ENCODE results near the gene ABTB1.

ABTB1 gene

GRCh38 chr3:127686512-127686894 is 13.8 kb downstream of the ABTB1 start:
- no peak for DNase-seq (ENCODE audit: low read depth in 2 of 2)

GRCh38 chr3:127687228-127687737 is 14.5 kb downstream of the ABTB1 start:
- DNase-seq (ENCODE audit: low read depth in 2 of 2) = no peak

- DNase-seq (ENCODE audit: low read depth in 2 of 2) = no peak
Measured at GRCh38 chr3:127688022-127688415, 15.3 kb downstream of the ABTB1 start.

GRCh38 chr3:127688416-127689265 is 15.9 kb downstream of the ABTB1 start:
- no peak for DNase-seq (ENCODE audit: low read depth in 2 of 2)

DNA sequence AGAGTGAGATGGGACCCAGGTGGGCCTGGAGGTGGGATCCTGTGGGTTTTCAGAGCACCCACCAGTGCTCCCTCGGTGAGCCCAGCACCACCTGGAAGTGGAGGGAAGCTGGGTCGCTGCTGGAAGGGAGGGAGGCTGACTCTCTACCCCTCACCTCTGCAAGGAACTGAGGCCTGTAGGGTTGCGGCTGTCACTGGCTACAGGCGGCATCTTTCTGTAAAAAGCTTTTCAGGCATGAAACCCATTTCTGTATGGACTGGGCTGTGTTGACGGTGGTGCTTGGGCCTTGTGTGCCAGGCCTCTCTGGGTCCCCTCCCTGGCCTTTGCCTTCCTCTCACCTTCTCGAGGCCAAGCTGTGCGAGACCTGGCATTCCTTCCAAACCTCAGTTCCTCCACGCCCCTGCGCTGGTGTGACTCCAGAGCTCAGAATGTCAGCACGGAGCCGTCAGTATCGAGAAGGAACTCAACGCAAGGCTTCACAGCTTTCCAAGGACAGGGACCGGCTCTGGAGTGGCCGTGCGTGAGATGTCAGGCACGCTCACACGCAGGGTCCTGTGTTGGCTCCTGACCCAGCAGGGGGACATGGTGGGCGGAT is 16.6 kb downstream of the ABTB1 start:
- no peak for DNase-seq (ENCODE audit: low read depth in 2 of 2)

DNA sequence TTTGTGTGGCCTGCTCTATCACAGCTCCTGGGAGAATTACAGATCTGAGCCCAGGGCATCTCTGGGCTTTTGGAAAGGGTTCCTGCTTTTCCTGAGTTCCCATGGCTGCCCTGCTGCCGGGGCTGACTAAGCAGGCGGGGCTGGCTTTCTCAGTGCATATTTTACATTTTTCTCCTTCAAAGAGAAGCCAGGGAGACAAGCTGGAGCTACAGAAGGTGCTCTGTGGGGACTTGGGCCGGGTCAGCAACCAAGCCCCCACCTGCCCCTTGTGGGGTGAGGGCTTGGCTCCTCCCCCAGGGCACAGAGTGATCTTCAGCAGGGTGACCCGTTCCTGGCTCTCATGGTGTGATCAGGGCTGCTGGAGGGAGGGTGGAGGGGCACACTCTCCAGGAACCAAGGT is 17.4 kb downstream of the ABTB1 start:
- no peak for DNase-seq (ENCODE audit: low read depth in 2 of 2)

DNA sequence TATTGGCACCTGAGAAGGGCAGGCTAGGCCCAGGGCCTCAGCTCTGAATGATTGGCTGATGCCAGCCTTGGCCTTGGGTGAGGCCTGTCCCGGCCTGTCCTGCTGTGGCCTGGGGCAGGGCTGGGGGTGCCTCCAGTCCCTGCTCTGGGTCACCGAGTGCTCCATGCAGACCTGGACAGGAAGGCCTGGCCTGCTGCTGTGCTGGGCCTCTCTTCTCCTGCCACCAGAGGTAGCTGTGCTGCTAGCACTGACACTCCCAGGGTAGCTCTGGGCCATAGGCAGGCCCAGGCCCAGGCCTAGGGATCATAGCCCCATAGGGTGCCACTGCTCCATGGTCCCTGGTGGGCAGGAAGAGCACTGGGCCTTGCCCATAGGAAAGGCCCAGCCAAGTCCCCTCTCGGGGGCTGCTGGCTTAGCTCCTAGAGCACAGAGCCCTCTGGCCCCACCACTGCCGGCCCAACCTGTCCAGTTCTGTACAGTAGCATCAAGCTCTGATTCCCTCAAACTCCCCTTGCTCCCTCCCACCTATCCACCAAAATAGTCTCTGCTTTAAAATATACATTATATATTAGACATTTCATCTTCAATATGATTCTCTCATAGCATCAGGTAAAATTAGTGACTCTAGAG is 18.2 kb downstream of the ABTB1 start:
- DNase-seq (ENCODE audit: low read depth in 2 of 2) = no peak

- no peak for DNase-seq (ENCODE audit: low read depth in 2 of 2)
Measured at GRCh38 chr3:127691489-127691888, 18.7 kb downstream of the ABTB1 start.

GRCh38 chr3:127691974-127692373 is 19.2 kb downstream of the ABTB1 start:
- DNase-seq (ENCODE audit: low read depth in 2 of 2) = no peak

GRCh38 chr3:127692501-127693335 is 20.0 kb downstream of the ABTB1 start:
- DNase-seq (ENCODE audit: low read depth in 2 of 2) = no peak

DNA sequence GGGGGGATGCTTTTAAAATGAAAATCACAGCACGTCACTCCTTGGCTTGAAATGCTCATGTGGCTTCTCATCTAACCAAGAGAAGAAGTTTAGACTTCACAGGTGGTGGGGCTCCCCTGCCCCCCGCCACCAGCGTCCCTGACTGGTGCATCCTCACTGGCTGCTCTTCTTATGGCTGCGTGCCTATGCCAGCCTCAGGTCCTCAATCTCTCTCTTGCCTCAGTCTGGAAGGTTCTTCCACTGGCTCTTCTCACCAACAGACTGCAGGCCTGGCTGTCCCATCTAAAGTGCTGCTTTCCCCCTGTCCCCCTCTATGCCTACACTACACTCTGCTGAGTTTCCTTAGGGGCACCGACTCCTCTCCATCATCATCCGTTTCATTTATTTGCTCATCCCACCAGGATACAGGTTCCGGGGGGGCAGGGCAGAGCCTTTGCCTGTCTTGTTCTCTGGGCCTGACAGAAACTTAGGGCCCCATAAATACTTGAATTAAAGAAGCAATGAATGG is 20.6 kb downstream of the ABTB1 start:
- no peak for DNase-seq (ENCODE audit: low read depth in 2 of 2)

DNA sequence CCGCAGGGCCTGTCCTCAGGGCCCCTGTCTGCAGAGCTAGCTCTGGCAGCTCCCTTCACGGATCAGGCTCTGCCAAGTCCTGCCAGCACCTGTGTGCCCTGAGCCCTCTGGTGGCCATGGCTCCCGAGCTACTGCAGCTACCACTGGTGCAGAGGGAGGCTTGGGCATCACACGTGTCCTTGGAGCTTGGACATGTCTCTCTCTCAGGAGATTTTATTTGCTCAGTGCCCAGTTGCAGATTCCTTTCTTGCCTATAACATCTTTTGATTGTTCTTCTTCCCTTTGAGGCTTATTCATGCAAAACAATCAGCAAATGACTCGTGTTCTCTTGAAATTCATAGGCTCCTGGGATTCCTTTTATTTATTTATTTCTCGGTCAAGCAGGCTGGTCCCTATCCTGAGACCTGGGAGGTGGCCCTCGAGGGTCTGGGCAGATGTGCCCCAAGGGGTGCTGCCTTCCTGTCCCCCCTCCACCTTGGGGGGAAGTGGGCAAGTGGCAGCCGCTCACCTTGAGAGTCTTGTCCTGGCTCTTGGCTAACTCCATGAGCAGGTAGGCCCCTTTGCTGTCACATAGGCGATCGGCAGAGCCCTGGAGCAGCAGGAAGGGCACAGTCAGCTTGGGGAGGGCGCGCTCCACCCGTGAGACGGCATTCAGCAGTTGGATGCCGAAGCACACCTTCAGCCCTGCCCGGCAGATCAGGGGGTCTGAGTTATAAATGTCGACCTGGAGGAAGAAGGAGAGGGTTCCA is 21.9 kb downstream of the ABTB1 start:
- peak in 1 of 2 donors; percentile 13 for DNase-seq (ENCODE audit: low read depth in 2 of 2)

DNA sequence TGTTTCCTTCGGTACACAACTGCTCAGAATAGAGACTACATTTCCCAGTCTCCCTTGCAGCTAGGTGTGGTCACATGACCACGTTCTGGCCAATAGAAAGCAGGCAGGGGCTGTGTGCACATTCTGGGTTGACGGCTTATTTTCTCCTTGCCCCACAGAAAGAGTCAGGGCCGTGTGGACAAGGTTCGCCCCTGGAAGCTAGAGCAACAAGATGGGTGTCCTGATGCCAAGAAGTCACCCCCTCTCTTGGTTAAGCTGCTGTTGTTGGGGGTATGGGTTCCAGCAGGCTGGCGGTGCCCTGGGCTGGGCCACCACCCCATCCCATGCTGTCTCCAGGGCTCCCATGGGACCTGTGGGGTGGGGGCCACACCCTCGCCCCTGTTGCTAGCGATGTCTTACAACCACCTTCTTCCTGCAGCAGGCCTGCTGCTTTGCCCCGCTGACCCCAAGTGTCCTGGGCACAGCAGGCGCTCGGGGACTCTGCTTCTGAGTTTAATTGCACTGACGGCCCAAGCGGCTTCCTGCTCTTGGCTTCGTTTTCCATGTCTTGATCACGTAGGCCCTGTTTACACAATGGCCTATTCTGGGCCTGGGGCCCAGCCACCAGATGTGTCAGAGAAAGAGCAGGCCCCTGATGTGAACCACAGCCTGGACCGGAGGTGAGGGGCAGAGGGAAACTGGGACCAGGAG is 24.9 kb downstream of the ABTB1 start:
- peak in 1 of 2 donors; percentile 19 for DNase-seq (ENCODE audit: low read depth in 2 of 2)

- no peak for DNase-seq (ENCODE audit: low read depth in 2 of 2)
Measured at GRCh38 chr3:127698286-127698685, 25.5 kb downstream of the ABTB1 start.

DNA sequence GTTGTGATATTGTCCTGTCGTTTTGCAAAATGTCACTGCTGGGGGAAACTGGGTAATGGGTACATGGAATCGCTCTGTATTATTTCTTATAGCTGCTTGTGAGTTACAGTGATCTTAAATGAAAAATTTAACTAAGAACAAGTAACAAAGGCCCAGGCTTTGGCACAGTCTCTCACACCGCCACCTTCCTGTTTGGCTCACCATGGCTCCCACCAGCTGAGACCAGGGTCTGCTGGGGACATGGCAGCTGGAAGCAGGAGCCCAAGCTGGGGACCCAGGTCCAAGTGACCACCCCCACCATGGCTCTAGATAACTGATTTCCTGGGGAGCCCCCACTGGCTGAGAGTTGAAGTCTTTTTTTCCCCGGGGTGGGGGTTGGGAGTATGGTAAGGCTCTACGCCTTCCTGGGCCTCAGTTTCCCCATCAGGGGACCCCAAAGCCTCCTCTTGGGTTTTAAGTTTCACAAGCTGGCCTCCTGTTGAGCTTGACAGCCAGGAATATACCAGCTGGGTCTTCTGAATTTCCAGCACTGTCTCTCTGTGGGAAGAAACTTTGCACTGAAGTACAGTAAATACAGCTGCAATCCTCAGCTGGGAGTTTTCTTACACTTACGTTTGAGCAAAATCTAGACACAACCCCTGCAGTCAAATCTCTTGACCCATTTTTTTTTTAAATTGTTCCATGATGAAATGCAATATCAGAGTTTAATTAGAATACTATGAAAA is 26.1 kb downstream of the ABTB1 start:
- DNase-seq (ENCODE audit: low read depth in 2 of 2) = no peak

DNA sequence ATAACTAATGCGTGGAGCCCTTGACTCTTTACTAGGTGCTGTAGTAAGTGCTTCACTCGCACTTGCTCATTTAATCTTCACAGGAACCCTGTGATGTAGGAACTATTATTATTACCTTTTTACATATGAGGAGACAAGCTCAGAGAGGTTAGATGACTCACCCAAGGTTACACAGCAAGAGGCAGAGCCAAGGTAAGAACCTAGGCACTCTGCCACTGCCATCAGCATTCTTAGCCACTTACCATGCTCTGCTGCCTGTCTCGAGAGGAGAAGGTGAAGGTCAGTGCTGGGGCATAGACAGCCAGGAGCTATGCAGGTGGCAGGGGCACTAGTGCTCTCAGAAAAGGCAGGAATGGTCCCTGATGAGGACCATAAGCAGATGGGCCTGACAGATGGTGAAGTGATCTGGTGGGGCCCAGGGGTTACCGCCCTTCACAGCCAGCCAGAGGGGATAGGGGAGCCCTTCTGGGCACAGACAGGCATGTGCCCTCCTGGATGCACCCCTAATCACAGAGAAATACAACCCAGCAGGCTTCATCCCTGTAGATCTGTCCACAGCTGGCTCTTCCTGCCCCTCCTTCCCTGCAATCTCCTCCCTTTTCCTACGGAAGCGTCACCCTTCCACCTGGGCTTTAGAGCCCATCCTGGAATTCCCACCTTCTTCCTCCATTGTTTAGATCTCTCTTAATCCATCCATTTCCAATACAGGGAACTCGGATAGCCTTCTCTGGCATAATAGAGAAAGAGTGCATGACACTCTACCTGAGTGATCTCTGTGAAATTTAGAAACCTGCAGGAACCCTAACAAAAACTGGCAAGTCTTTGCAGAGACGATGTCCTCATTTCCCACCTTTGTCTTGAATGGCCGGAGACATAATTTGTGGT is 26.9 kb downstream of the ABTB1 start:
- no peak for DNase-seq (ENCODE audit: low read depth in 2 of 2)

GRCh38 chr3:127700406-127700805 is 27.7 kb downstream of the ABTB1 start:
- DNase-seq (ENCODE audit: low read depth in 2 of 2) = no peak

DNA sequence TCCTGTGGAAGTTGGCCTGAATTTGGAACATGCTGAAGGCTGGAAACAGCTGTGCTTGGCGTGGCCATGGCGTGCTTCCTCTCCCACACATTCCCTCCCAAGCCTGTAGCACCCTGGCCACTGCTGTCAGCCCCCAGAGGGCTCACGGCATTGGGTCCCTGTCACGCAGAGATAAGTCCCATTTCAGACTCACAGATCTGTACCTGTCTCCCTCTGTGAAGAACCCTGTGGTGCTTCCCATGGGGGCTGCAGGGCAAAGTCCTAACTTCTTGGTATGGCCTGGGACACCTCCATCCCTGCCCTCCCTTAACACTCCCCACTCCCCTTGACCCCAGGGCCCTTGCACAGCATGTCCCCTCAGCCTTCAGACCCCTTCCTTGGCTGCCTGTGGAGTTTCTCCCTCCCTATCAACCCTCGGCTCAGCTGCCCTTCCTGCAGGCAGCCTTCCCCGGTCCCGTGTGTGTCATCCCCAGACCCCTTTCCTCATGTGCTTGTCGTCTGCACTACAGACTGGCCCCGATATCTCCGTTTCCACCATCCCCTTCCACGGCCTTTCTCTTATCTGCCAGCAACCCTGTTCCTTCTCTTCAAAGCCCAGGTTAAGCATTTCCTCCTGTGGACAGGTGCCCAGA is 28.6 kb downstream of the ABTB1 start:
- DNase-seq (ENCODE audit: low read depth in 2 of 2) = no peak

All from stimulated activated CD4-positive, alpha-beta T cell treated with anti-CD3 and anti-CD28 coated beads, Interleukin-1b, Interleukin-23, amount 100 ng/mL, for 4 hours (primary cell).